ENCODE data around the gene OOEP. TPM values are rescaled to one million over a fixed set of nuclear protein-coding genes. Genes with fewer than 3 reads are reported as not detected.

OOEP gene
- total and polyA plus RNA-seq, 2 donors (not counting 1 experiment from before 2014, with no cell fraction given) = 0.08 to 0.17 TPM

DNA sequence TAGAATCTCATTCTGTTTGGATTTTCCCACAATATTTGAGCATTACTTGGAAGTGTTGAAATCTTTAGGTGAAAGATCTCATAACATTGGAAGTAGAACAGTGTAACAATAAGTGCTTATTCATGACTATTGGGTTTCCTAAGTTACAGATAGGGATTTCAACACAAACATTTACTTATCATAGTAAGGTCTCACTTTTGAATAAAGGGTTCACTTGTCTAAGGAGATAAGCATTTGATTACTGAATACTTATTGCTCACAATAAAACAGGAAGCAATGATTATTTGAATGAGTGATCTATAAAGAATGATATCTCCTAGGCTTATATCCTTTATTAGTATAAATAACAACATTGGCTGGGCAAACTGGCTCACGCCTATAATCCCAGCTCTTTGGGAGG, 39.7 kb upstream of the OOEP start:
- Histone ChIP-seq H3K36me3 (ENCODE audit: control insufficient read depth, insufficient read depth, low read length) (no peaks in the 10 kb centered on the region), H3K9me3 (ENCODE audit: control insufficient read depth, insufficient read depth, low read depth, low read length) (no peaks in the 10 kb centered on the region), H4K20me1 (ENCODE audit: control insufficient read depth, extremely low read depth, insufficient read depth, low read length) (no peaks in the 10 kb centered on the region), H3K27me3 (ENCODE audit: control insufficient read depth, insufficient read depth, low read length) (no peaks in the 10 kb centered on the region), H3K79me2 (ENCODE audit: control insufficient read depth, insufficient read depth, low read length) (no peaks in the 10 kb centered on the region), H3K4me2 (ENCODE audit: extremely low read depth, insufficient read depth, low read length) (no peak overlapping the region), H2AFZ (ENCODE audit: low read length) (no peak overlapping the region), H3K4me3 (replicated peaks in 1 of 4; ENCODE audit: control extremely low read depth in 1 of 4, insufficient read depth in 1 of 4, low read depth in 3 of 4, low read length in 4 of 4) (no peak overlapping the region), H3K4me1 (ENCODE audit: control insufficient read depth, extremely low read depth, insufficient read depth, low read length) (no peaks in the 10 kb centered on the region), H3K27ac (ENCODE audit: insufficient read depth, low read length) (no peak overlapping the region), H3K9ac (ENCODE audit: insufficient read depth, low read length) (no peak overlapping the region)
- DNase-seq (ENCODE audit: low read depth in 2 of 2) = no peak
- no peak for TF ChIP-seq EZH2 (IDR thresholded peaks at IDR 0.05; ENCODE audit: low read length, missing control alignments)
- TF ChIP-seq, protein P1, sequence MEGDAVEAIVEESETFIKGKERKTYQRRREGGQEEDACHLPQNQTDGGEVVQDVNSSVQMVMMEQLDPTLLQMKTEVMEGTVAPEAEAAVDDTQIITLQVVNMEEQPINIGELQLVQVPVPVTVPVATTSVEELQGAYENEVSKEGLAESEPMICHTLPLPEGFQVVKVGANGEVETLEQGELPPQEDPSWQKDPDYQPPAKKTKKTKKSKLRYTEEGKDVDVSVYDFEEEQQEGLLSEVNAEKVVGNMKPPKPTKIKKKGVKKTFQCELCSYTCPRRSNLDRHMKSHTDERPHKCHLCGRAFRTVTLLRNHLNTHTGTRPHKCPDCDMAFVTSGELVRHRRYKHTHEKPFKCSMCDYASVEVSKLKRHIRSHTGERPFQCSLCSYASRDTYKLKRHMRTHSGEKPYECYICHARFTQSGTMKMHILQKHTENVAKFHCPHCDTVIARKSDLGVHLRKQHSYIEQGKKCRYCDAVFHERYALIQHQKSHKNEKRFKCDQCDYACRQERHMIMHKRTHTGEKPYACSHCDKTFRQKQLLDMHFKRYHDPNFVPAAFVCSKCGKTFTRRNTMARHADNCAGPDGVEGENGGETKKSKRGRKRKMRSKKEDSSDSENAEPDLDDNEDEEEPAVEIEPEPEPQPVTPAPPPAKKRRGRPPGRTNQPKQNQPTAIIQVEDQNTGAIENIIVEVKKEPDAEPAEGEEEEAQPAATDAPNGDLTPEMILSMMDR (conservative IDR thresholded peaks at IDR 0.05 in 1 of 2, IDR thresholded peaks at IDR 0.05 in 1 of 2; ENCODE audit: low read depth in 1 of 2, low read length in 2 of 2) = no peak

DNA sequence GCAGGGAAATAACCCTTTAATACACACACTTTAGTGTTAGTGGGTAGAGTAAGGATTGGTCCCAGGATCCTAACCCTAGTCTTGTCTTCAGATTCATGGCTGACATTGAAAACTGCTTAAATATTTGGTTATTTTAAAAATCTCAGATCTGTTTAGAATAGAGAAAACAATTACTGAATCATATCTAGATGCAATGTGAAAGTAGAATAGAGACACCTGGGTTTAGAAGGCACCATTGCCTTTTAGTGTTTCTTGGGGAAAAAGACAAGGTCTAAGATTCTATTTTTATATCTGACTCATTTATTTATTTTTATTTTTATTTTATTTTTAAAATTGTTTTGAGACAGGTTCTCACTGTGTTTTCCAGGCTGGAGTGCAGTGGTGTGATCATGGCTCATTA, 31.0 kb upstream of the OOEP start:
- no peaks in the 10 kb centered on the region for H3K9me3 ChIP-seq (ENCODE audit: control insufficient read depth, insufficient read depth, low read depth, low read length)
- no peaks in the 10 kb centered on the region for H4K20me1 ChIP-seq (ENCODE audit: control insufficient read depth, extremely low read depth, insufficient read depth, low read length)
- TF ChIP-seq, protein P1 (conservative IDR thresholded peaks at IDR 0.05 in 1 of 2, IDR thresholded peaks at IDR 0.05 in 1 of 2; ENCODE audit: low read depth in 1 of 2, low read length in 2 of 2) = no peak
- TF ChIP-seq EZH2 (IDR thresholded peaks at IDR 0.05; ENCODE audit: low read length, missing control alignments) = no peak
- H3K36me3 ChIP-seq (ENCODE audit: control insufficient read depth, insufficient read depth, low read length) = no peaks in the 10 kb centered on the region
- H2AFZ ChIP-seq (ENCODE audit: low read length) = no peak overlapping the region
- no peak overlapping the region for H3K4me3 ChIP-seq (replicated peaks in 1 of 4; ENCODE audit: control extremely low read depth in 1 of 4, insufficient read depth in 1 of 4, low read depth in 3 of 4, low read length in 4 of 4)
- H3K4me1 ChIP-seq (ENCODE audit: control insufficient read depth, extremely low read depth, insufficient read depth, low read length) = no peaks in the 10 kb centered on the region
- no peaks in the 10 kb centered on the region for H3K79me2 ChIP-seq (ENCODE audit: control insufficient read depth, insufficient read depth, low read length)
- no peaks in the 10 kb centered on the region for H3K27me3 ChIP-seq (ENCODE audit: control insufficient read depth, insufficient read depth, low read length)
- DNase-seq (ENCODE audit: low read depth in 2 of 2) = no peak
- no peak overlapping the region for H3K4me2 ChIP-seq (ENCODE audit: extremely low read depth, insufficient read depth, low read length)
- H3K9ac ChIP-seq (ENCODE audit: insufficient read depth, low read length) = no peak overlapping the region
- no peak overlapping the region for H3K27ac ChIP-seq (ENCODE audit: insufficient read depth, low read length)

DNA sequence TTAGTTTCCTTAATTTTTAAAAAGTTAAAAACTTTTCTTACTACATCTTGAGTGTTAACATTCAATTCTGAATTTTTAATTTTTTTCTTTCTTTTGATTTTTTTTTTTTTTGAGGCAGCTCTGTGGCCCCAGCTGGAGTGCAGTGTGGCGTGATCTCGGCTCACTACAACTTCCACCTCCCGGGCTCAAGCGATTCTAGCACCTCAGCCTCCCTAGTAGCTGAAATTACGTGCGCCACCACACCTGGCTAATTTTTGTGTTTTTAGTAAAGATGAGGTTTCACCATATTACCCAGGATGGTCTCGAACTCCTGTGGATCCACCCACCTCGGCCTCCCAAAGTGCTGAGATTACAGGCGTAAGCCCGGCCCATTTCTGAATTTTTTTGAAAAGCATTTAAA, 26.2 kb upstream of the OOEP start:
- Histone ChIP-seq H3K4me3 (replicated peaks in 1 of 4; ENCODE audit: control extremely low read depth in 1 of 4, insufficient read depth in 1 of 4, low read depth in 3 of 4, low read length in 4 of 4) (no peak overlapping the region), H3K4me2 (ENCODE audit: extremely low read depth, insufficient read depth, low read length) (no peak overlapping the region), H3K36me3 (ENCODE audit: control insufficient read depth, insufficient read depth, low read length) (no peaks in the 10 kb centered on the region), H3K79me2 (ENCODE audit: control insufficient read depth, insufficient read depth, low read length) (no peaks in the 10 kb centered on the region), H3K4me1 (ENCODE audit: control insufficient read depth, extremely low read depth, insufficient read depth, low read length) (no peaks in the 10 kb centered on the region), H3K9ac (ENCODE audit: insufficient read depth, low read length) (no peak overlapping the region), H2AFZ (ENCODE audit: low read length) (no peak overlapping the region), H3K9me3 (ENCODE audit: control insufficient read depth, insufficient read depth, low read depth, low read length) (no peaks in the 10 kb centered on the region), H3K27ac (ENCODE audit: insufficient read depth, low read length) (no peak overlapping the region), H4K20me1 (ENCODE audit: control insufficient read depth, extremely low read depth, insufficient read depth, low read length) (no peaks in the 10 kb centered on the region), H3K27me3 (ENCODE audit: control insufficient read depth, insufficient read depth, low read length) (no peaks in the 10 kb centered on the region)
- TF ChIP-seq, protein P1 (conservative IDR thresholded peaks at IDR 0.05 in 1 of 2, IDR thresholded peaks at IDR 0.05 in 1 of 2; ENCODE audit: low read depth in 1 of 2, low read length in 2 of 2) = no peak
- TF ChIP-seq EZH2 (IDR thresholded peaks at IDR 0.05; ENCODE audit: low read length, missing control alignments) = no peak
- no peak for DNase-seq (ENCODE audit: low read depth in 2 of 2)
